NCI-H1694 treated with DMSO at 0.1 percent for 48 hours (cell line): ENCODE data around the gene MLLT10.

Experiments used
- DNase-seq: peaks from one replicate; lab custom pipeline; 2025; lab: John Stamatoyannopoulos, UW

MLLT10 gene

DNA sequence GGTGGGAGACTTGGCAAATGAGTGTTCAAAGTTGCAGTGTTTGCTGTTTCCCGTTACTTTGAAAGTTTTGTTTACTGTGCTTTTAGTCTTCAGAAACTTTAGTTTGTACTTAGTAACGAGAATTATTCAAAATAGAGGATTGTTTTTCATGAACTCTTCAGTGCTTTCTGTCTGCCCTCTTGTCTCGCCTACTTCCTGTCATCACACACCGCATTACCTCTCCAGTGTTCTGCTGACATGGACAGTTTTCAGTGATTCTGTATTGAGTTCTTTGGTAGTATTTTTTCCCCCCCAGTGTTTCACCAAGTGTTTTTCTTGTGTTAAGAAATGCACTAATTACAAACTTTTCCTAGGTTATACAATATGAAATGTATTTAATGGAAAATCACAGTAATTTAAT is 207.0 kb downstream of the MLLT10 start:
- DNase-seq = no peak

DNA sequence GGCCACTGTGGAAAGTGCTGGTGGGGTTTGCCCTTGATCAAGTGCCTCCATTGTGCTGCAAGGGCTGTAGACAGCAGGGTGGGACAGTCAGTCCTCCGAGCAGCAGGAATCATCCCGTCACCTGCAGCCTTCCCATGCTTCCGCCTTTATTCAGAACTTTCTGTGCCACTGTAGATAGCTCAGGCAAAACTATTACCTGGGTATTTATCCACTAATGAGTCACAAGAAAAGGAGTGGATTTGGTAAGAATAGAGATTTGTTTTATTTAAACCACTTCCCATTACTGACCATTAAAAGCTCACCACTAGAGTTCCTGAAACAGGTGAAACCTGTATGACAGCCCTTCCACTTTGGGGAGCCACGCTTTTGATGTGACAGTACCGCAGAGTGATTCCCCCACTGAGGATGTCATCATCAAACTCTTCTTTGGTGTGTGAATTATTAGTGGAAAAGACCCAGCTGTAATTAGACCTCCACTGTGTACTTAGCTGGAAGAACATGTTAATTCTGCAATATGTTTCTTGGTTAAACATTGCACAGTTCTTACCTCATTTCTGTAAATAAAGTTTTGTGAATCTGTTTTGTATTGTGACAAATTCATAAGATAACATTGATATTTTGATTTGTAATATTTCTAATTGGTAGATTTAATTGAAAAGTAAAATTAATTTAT is 208.8 kb downstream of the MLLT10 start:
- DNase-seq = no peak

DNA sequence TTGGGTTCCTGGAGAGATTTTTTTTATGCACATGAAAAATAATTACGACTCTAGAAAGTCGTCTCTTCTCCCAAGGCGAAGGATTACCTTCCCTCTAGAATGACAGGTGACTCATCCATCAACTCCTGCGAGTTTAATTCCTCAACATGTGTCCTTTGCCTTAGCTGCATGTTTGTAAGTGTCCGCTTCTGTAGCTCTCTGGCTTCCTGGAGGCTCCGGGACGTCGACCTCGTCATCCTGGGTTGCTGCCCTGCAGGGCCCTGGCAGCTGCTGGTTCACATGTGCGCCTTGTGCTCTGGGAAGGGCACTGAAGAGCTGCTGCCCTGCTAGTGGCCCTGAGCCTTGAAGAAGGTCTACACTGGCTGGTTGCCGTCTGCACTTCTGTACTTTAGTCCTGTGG is 210.2 kb downstream of the MLLT10 start:
- DNase-seq = no peak

DNA sequence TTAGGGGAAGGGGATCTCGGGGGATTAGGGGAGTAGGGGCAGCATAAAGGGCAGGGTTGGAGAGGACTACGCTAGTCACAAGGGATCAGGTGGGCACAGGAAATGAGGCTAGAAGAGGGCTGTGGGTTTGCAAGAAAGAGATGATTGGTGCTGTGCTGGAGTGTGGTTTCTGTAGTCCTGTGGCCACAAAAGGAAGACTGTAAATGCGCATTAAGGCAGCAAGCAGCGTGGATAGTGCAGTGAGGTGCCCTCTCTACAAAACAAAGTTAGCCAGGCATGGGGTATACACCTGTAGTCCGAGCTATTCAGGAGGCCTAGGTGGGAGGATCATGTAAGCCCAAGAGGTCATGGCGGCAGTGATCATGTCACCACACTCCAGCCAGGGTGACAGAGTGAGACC is 212.1 kb downstream of the MLLT10 start:
- DNase-seq = no peak

DNA sequence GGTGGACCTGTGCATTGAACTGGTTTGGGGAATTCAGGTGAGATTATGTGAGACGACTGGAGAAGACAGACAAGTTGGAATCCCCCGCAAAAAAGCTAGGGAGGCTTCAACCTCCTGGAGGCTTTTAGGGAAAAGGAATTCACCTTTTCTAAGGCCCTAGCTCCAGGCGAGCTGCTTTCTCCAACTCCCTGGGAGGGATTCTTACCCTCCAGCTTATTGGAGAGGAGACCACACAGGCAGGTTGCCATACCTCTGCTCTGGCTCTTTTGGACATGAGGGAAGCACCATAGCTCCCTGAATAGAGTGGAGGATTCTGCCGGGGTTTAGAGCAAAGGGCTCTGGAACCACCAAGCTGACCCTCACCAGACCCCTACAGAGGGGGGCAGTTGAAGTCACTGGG is 213.8 kb downstream of the MLLT10 start:
- DNase-seq = no peak

DNA sequence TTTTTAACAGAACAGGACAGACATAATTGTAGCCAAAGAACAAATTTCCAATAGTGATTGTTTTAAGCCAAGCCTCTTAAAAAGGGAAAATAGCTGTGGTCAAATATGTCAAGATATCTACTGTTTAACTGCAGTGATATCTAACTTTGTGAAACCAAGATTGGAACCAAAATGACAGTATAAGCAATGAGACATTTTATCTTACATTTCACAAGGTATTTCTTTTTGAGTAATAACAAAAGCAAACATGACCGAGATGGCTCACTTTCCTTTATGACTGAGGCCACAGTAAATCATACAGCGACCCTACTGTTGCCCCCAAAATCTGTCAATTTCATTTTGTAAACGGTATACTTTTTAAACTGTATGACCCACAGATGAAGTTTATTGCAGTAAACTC is 215.8 kb downstream of the MLLT10 start:
- no peak for DNase-seq

DNA sequence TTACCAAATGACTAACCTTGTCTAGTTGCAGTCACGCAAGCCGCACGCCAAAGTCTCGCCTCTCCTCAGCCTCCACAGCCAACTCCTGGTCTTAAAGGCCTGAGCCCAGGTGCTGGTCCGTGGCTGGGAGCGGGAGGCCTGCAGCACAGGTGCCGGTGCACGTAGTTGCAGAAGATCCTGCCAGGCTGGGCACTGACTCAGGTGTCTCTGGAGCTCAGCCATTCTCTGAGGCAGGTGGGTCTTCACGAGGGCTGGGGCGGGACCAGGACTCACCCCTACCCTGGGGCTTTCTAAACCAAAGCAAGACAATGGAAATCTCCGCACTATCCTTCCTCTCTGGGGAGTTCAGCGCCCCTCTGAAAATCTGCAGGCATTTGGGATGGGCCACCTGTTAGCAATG is 216.4 kb downstream of the MLLT10 start:
- DNase-seq = no peak

DNA sequence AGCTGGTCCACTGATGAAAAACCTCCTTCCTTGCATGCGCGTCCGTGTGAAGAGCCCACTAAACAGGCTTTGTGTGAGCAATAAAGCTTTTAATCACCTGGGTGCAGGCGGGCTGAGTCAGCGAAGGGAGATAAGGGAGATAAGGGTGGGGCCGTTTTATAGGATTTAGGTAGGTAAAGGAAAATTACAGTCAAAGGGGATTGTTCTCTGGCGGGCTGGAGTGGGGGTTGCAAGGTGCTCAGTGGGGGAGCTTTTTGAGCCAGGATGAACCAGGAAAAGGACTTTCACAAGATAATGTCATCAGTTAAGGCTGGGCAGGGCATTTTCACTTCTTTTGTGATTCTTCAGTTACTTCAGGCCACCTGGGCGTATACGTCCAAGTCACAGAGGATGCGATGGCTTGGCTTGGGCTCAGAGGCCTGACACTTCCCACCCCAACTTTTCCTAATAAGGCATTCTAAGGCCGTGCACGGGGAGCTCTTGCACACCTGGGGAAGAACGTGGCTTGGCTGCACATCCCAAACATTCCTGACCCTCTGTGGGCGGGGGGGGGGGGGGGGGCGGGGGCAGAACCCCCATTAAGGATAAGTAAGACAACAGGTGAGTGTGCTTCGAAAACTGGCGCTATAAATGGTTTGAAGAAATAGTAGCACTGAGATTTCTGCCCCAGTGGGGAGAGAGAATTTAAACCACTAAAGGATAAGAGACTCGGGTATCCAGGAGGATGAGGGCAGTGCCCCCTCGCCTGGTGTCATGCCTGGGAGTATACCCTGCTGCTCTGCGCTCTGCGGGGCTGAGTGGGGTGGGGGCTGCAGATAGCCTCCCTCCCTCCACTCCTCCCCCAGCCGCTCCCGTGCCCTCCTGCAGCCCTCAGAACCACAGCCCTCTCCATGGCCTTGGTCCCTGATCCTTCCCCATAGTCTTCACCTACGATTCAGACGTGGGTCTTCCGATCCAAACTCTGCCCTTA is 217.6 kb downstream of the MLLT10 start:
- DNase-seq = no peak

DNA sequence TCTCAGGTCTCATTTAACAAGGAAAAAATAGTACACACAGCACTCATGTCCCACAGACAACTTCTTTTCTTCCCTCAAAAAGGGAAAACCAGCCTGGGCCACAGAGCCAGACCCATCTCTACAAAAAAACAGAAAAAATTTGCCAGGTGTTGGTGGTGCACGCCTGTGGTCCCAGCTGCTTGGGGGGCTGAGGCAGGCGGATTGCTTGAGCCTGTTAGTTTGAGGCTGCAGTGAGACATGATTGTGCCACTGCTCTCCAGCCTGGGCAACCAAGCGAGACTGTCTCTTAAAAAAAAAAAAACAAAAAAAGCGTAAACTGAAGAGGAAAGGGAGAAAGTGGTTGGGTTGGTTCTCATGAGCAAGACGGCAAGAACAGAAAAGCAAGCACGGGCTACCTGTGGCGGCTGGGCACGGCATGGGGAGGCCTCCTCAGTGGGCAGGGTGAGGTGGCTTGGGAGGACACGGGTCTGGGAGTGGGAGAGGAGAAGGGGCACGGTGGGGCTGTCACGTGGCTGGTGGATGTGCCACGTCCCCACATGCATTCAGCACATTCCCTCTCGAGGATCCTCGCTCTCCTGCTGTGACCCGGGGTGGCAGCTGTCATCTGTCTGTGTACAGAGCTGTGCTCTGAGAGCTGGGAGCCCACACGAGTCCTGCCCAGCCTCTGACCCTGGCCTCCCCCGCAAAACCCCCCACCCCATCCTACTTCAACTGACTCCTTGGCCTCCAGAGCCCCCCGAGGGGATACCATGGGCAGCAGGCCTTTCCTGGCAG is 219.7 kb downstream of the MLLT10 start:
- no peak for DNase-seq

DNA sequence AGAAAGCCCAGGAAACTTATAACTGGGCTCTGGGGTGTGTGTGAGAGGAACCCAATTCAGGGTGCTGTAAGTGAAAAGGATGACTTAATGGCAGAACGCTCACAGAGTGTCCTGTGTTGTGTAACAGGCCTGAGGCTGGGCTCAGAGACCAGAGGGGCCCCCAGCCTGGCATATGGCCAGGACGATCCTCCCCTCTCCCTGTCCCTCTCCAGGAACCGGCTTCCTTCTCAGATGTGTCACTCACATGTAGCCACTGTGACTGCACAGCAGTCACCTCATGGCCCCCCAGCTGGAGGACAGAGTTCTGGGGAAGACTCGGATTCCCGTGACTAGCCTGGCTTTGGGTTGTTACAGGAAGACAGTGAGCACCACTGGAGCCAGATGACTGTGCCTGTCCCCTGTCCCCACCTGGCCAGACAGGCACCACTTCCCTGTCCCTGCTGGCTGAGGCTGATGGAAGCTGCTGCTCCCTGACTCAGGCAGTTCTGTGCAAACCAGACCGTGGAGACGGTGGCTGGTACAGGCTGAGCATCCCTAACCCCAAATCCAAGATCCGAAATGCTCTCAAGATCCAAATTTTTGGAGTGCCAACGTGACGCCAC is 220.5 kb downstream of the MLLT10 start:
- no peak for DNase-seq

DNA sequence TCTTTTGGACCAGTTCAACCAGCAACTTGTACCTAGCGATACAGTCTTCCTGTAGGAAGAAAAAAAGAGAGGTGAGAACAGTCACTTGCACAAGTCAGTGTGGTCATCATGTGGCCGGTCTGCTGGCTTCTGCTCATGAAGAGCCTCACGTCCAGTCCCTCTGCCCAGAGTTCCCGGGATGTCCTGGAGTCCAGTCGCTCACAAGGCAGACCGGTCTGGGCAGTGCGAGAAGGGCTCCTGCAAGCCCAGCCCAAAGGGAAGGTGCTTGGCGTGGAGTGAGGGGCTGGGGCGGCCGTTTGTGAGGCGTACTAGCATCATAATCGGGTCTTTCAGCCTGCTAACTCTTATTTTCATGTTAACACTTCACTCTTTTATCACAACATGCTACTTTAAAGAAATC is 222.7 kb downstream of the MLLT10 start:
- no peak for DNase-seq

DNA sequence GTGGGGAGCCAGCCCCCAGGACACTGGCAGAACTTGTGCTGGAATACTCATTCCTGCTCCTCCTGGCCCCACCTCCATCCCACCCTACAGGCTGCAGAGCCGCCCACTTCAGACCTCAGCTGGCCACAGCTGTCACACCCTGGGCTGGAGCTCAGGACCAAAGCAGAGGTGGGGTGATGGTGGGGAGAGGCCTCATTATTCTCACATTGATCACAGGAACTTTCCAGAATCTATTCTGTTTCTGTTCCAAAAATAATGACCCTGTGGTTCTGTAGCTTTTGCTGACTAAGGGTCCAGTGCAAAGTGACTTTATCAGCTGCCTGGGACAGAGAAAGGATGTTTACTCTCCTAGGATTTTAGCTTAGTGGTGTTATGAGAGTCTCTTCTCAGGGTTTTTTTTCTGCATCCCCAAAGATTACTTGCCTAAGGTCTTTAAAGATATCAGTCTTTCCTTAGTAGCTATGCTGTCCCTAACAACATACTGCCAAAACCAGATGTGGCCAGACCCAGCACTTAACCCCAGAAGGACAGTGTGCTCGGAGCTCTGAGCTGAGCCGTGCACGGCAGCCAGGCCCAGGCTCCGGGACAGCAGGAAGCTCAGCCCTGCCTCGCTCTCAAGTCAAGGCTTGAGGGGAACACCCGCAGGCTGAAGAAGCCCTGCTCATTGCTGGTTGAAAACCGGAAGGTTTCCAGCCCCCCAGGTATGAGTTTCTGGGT is 223.3 kb downstream of the MLLT10 start:
- DNase-seq = no peak

DNA sequence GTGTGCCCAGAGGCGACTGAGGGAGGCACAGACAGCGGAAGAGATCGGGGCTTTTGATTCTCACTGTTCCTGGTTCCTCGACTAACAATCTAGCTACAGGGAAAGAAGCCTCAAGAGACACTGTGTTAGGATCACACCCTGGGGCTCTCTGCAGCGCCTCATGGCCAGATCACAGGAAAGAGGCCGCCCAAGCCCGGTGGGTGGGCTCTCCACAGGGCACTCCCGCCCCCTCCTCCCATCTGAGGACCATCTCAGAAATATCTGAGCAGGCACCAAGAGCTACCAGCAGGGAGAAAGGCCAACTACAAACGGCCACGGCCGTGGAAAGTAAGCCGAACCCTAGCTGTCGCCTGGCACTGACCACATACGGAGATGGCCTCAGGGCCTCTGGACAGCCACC is 224.2 kb downstream of the MLLT10 start:
- DNase-seq = no peak

DNA sequence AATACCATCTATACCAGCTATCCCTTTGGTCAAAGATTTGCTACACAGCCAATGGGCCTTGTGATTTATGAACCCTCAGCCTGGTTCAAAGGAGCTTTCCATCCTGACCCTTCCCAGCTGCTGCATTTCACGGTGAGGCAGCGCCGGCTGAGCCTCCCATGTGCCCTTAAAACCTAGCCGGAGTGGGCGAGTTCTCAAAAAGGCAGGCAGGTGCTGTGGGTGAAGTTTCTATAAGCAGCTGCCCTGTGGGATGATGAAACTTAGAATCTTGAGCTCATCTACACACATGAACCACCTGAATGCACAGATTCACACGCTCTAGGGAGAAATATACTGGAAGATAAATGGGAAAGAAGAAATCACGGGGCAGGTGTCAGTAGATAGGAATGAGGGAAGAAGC is 224.7 kb downstream of the MLLT10 start:
- DNase-seq = no peak

DNA sequence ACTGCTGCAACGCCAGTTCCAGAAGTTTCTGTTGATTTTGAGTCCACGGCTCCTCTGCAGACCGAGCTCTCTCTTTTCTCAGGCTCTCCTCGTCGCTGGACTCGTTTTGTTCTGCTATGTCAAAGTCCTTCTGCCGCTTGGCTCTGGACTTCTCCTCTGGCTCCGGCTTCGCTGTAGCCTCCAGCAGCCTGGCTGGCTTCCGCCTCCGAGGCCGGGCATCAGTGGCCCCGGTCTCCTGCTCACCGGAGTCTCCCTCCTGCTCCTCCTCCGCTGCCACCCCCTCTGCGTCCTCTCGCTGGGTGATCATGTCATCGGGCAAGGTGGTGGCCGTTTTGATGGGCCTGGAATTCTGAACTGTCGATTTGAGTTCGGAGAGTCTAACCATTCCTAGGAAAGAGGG is 225.2 kb downstream of the MLLT10 start:
- DNase-seq = no peak

DNA sequence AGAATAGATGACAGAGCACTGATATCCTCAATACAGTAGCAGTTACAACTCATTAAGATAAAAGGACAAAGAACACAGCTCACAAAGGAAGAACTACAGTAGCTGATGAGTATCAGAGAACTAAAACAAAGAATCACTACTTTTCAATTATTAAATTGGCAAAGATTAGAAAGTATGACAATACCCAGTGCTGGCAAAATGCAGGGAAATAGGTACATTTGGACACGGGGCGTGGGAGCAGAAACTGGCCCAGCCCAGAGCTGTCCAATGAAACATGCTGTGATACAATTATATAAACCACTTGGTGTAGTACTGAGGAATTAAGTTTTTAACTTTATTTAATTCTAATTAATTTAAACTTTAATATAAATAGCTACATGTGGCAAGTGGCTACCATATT is 226.3 kb downstream of the MLLT10 start:
- DNase-seq = no peak

DNA sequence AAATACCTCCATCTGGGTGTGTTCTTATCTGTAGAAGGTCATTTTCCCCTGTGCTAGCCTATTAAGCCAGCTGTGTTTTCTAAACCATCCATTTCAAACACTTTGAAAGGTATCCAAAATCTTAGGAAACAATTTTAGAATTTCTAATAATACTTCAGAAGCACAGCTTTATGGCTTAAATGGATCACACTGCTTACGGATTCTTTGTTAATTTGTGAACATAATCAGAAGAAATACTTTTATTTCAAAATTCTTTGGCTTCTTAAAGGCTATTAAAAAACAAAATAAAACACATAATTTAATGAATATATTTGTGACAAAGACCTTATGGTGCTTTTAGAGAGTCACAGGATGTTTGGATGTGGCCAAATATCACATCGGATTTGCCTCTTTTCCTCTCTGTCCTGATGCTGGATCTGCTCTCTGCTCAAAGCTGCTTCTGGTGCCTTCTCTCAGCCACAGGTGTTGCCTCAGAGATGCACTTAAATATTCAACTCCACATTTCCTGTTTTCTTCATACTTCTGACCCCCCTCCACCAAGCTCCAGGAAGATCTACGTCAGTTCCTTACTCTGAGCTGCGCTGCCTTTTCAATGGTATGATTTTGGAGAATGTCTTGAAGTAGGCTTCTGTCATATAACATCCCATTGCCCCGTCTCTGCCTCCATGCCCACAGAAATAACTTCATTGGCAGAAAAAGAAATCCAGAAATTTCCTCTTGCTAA is 230.6 kb downstream of the MLLT10 start:
- DNase-seq = no peak

DNA sequence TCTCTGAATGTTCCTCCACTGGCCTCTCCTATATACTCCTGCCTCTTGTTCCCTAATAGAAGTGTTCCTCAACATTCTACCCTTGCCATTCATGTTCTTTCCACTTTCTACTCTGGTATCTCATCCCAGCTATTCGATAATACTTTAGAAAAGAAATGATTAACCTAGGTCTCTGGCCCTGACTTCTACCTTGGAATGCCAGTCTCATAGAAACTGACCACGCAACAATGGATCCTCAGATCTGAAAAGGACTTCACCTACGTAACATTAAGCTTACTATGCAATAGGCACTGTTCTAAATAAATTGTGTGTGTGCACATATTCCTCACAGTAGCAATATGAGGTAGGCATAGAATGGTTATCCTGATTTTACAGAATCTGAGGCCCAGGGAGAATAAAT is 235.0 kb downstream of the MLLT10 start:
- no peak for DNase-seq

DNA sequence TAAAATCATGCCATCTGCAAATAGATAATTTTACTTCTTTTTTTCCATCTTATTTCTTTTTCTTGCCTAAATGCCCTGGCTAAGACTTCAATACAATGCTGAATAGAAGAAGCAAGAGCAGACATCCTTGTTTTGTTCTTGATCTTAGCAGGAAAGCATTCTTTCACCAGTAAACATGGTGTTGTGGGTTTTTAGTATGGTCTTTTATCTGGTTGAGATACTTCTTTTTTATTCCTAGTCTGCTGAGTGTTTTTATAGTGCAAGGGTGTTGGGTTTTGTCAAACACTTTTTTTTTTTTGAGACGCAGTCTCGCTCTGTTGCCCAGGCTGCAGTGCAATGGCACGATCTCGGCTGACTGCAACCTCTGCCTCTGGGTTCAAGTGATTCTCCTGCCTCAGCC is 237.2 kb downstream of the MLLT10 start:
- DNase-seq = no peak

DNA sequence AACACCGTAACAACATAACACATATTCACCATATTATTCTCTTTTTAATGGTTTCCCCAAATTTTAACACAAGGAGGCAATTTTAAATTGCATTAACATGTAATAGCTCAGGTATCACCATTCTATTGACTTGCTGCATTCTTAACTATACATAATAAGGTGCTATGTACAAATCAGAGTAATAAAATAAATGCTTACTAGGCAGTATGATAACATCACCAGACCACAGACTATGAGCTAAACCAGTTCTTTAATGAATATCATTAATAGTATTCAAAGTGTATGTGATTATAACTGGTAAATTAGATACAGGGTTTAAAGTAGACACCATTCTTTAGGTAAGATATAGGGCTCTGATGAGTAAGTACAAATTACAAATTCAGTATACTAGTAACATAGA is 242.9 kb downstream of the MLLT10 start:
- DNase-seq = no peak

DNA sequence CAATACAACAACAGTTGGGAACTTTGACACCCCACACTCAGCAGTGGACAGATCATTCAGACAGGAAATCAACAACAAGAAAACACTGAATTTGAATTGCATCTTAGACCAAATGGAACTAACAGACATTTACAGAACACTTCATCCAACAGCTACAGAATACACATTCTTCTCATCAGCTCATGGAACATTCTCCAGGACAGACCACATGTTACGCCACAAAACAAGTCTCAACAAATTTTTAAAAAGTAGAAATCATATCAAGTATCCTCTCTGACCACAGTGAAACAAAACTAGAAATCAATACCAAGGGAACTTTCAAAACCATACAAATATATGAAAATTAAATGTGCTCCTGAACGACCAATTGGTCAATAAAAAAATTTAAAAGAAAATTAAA is 257.2 kb downstream of the MLLT10 start:
- no peak for DNase-seq
